Epithelial cell of proximal tubule (primary cell): ENCODE measurements around the gene OPTN. TPM values are rescaled to one million over a fixed set of nuclear protein-coding genes. Genes with fewer than 3 reads are reported as not detected.
"Not testable (repeated sequence)": the region's sequence is repeated elsewhere in the genome, so short reads cannot be mapped to it uniquely, and the experiment has no call there.

Experiments
- DNase-seq: peaks from one replicate; pipeline ENCODE4 v3.0.0-alpha.2; 2011; ENCODE audit warnings: low read depth
- H3K4me3 ChIP-seq: 2 replicates; pipeline ENCODE4 v1.5.1; 2011; ENCODE audit warnings: low read depth, mild to moderate bottlenecking, low read length
- total RNA-seq: library from RNA; depleted of rRNA; stranded (reverse); fragments of >200 nt; gene quantifications from 2 replicates; pipeline ENCODE4 v1.2.3, GENCODE V29; 2015
- TF ChIP-seq, protein P1 (sequence below): conservative IDR thresholded peaks from 2 replicates; pipeline ENCODE4 v1.5.1; 2012; ENCODE audit warnings: low read depth, mild to moderate bottlenecking, low read length

The OPTN gene
- total RNA-seq, 1 donor from 2014 or later: 64.4 TPM

DNA sequence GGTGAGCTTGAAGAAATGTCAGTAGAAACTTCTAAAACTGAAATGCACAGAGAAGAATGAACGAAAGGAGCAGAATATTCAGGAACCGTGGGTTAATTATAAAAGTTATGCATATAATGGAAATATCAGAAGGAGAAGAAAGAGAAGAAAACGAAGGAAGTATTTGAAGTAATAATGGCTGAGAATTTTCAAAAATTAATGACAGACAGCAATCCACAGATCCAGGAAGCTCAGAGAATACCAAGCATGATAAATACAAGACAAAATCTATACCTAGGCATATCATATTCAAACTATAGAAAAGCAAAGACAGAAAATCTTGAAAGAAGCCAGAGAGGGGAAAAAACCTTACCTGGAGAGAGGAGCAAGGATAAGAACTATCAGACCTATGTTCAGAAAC is 44.9 kb downstream of the OPTN start:
- no peak for DNase-seq
- no peak overlapping the region for H3K4me3 ChIP-seq
- TF ChIP-seq, protein P1, sequence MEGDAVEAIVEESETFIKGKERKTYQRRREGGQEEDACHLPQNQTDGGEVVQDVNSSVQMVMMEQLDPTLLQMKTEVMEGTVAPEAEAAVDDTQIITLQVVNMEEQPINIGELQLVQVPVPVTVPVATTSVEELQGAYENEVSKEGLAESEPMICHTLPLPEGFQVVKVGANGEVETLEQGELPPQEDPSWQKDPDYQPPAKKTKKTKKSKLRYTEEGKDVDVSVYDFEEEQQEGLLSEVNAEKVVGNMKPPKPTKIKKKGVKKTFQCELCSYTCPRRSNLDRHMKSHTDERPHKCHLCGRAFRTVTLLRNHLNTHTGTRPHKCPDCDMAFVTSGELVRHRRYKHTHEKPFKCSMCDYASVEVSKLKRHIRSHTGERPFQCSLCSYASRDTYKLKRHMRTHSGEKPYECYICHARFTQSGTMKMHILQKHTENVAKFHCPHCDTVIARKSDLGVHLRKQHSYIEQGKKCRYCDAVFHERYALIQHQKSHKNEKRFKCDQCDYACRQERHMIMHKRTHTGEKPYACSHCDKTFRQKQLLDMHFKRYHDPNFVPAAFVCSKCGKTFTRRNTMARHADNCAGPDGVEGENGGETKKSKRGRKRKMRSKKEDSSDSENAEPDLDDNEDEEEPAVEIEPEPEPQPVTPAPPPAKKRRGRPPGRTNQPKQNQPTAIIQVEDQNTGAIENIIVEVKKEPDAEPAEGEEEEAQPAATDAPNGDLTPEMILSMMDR: no peak

DNA sequence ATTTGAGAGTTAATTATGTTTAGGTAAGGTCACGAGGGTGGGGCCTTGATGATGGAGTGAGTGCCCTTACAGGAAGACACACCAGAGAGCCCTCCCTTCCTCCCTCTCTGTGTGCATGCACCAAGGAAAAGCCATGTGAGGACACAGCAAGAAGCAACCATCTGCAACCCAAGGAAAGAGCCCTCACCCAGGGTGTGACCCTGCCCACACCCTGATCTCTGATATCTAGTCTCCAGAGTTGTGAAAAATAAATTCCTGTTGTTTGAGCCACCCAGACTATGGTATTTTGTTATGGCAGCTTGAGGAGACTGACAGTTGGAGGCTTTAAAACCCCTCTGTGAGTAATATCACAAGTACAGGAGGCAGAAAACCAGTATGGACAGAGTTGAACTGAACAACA is 46.4 kb downstream of the OPTN start:
- no peak for DNase-seq
- H3K4me3 ChIP-seq: no peak overlapping the region
- TF ChIP-seq, protein P1: no peak

DNA sequence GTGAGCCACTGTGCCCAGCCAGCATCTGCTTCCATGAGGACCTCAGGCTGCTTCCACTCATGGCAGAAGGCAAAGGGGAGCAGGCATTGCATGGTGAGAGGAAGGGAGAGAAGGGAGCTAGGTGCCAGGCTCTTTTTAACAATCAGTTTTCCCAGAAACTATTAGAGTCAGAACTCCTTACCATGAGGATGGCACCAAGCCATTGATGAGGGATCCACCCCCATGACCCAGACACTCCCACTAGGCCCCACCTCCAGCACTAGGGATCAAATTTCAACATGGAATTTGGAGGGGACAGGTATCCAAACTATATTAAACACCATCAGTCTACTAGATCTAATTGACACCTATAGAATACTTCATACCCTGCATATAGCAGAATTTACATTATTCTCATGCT is 47.2 kb downstream of the OPTN start:
- no peak overlapping the region for H3K4me3 ChIP-seq
- TF ChIP-seq, protein P1: no peak
- DNase-seq: no peak

DNA sequence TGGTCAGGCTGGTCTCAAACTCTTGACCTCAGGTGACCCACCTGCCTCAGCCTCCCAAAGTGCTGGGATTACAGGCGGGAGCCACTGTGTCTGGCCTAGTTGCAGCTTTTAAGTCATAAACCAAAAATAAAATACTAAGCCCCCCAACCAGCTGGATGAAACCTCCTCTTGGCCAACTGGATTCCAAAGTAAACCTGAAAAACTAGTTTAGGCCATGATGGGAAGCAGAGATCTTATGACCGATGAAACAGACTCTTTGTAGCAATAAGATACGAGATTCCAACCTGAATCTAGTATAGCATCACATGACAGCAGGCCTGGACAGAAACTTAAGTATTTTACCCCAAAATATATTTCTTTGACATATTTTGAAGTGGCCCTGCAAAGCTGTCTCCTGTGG is 52.3 kb downstream of the OPTN start:
- DNase-seq: no peak
- H3K4me3 ChIP-seq: no peak overlapping the region
- TF ChIP-seq, protein P1: no peak

DNA sequence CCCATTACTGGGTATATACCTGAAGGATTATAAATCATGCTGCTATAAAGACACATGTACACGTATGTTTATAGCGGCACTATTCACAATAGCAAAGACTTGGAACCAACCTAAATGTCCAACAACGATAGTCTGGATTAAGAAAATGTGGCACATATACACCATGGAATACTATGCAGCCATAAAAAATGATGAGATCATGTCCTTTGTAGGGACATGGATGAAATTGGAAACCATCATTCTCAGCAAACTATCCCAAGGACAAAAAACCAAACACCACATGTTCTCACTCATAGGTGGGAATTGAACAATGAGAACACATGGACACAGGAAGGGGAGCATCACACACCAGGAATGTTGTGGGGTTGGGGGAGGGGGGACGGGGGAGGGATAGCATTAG is 55.9 kb downstream of the OPTN start:
- DNase-seq: not testable (repeated sequence)

DNA sequence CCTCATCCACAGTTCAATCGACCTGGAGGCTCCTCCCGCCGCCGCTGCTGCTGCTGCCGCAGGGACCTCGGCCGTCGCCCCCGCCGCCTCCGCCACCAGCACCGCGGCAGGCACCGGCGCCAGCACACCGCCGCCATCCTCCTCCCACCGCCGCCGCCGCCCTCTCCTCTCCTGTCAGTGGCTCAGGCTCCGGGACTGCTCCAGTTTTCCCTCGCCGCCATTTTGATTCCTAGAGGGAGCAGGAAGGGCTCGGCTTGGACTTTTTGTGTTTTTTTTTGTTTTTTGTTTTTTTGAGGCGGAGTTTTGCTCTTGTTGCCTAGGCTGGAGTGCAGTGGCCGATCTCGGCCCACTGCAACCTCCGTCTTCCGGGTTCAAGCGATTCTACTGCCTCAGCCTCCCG is 58.4 kb downstream of the OPTN start:
- TF ChIP-seq, protein P1: no peak
- H3K4me3 ChIP-seq: peak overlapping the region; percentile 24

More for the DNA sequence above, 55.9 kb downstream of the OPTN start:
- H3K4me3 ChIP-seq: not testable (repeated sequence)

DNA sequence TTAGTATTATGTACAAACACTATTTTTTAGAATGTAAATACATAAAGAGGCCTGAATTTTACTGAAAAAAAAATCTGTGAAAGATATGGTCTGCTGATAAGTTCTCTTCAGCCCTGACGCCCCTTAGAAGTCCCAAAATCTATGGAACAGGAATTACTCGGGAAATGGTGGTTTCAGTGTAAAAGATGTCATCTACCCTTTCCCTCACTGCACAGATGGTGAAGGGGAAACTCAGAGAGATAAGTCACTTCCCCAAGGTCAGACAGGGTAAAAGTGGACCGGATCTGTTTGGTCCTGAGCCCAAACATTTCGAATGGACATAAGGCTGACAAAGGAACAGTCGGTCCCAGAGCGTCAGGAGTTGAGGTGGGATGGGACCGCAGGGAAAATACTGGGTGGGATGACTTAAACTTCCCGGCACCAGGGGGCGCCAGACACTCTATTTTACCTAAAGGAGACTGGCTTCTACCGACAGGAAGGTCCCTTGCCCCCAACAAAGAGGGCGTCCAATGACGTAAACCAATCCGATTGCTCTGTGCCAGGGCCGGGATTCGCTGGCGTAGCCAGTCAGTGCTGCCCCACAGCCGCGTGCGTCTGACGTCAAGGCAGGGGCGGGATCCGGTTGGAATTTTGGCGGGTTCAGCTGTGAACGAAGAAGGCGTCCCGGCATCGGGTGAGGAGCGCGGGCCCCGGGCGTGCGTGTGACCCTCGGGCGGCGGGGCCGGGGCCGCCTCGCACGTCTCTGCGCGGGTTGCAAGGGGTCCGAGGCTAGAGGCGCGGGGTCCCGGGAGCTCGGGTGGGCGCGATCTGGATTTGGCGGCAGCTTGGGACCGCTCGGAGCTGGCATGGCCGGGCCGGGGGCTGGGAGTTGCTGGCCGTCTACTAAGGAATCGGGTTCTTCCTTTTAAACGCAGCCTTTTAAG is 61.2 kb downstream of the OPTN start, which contains the start of gene MCM10:
MCM10 (plus strand) TSS at position 625 of the 923 bp plus-strand sequence. CDS start 2,645 bp downstream, outside the sequence.
- peak within 1 kb of the TSS; percentile 80 for H3K4me3 ChIP-seq
- peak; percentile 93 for DNase-seq
- TF ChIP-seq, protein P1: peak; percentile 84

More for the DNA sequence above, 58.4 kb downstream of the OPTN start:
- DNase-seq: no peak
